ENCODE measurements around the gene PPIL1. TPM values are rescaled to one million over a fixed set of nuclear protein-coding genes. Genes with fewer than 3 reads are reported as not detected.
"Not testable (repeated sequence)": the region's sequence is repeated elsewhere in the genome, so short reads cannot be mapped to it uniquely, and the experiment has no call there.

The PPIL1 gene
- total RNA-seq, 1 experiment from 2014 or later = 43.3 TPM

- no peak for DNase-seq (ENCODE audit: low read depth)
Measured at GRCh38 chr6:36817176-36817817, 57.3 kb downstream of the PPIL1 start.

DNA sequence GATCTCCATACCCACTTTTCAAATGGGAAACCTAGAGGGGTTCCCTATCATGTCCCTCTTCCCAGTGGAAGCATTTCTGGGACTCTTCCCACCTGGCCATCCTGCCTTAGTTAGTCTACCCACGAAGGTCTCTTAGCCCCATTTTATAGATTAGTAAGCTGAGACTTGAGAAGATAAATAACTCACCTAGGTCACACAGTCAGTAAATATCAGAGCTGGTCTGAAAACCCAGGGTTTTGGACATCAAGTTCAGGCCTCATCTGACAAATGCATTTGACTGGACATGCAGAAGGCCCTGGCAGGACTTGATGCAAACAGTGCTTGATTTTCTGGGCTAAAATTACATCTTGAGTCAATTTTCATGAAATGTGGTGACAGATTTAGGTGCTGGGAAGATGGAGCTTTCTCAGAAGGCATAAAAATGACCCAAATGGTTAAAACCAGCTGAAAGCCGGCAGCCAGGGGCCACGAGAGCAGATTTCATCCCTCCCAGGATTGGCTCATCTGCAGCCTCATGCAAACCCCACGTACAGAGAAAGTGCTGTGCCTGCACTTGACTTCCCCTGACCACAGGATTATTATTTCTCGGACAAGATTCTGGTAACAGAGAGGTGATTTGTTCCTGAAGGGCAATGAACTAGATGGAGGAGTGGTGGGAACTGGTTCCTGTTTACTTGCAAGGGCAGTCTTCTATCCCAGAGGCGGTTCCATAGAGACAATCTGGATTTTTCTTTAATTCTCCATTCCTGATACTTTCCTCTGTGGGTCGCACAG, 58.5 kb downstream of the PPIL1 start:
- DNase-seq (ENCODE audit: low read depth) = no peak

GRCh38 chr6:36814249-36814648, 60.4 kb downstream of the PPIL1 start:
- DNase-seq (ENCODE audit: low read depth) = no peak

DNA sequence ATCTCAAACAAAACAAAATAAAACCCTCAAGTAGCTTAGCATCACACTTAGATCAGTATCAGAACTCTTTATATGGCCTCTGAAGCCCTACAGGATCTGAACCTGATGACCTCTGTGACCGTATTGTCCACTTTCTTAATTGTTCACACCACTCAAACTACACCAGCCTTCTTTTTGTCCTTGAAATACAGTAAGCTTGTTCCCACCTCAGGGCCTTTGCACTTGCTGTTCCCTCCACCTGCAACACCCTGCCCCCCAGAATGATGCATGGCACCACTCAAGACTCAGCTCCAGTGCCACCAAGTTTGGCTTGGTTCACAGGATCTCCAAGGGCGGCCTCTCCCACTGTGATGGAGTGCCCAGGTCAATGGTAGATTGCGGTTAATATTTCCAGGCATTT, 61.1 kb downstream of the PPIL1 start:
- no peak for DNase-seq (ENCODE audit: low read depth)

- not testable (repeated sequence) for DNase-seq (ENCODE audit: low read depth)
Measured at GRCh38 chr6:36813047-36813446, 61.6 kb downstream of the PPIL1 start.

- DNase-seq (ENCODE audit: low read depth) = no peak
Measured at GRCh38 chr6:36809941-36810803, 64.4 kb downstream of the PPIL1 start.

DNA sequence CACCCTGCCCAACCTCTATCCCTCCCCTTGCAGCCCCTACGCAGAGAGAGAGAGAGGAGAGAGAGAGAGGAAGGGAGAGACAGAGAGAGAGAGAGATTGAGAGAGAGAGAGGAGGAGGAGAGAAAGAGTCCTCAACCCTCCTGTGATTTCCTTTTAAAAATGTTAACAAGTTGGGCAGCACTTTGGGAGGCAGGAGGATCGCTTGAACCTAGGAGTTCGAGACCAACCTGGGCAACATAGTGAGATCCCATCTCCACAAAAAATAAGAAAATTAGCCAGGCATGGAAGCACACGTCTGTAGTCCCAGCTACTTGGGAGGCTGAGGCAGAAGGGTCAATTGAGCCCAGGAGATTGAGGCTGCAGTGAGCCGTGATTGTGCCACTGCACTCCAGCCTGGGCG, 65.4 kb downstream of the PPIL1 start:
- DNase-seq (ENCODE audit: low read depth) = no peak

DNA sequence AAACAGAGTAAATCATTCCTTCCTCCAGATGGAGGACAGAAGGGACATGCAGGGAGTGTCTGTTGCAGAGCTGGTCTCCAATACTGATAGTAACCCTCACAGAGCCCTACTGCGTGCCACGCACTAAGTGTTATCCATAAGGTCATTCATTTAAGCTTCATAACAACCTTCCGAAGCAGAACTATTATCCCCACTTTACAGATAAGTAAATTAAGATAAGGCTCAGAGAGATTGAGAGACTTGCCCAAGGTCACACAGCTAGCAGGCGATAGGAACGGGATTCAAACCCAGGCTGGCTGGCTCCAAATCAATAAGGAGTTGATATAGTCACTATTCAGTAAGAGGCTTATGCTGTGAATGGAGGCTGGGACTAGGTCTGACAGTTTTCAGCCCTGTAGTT, 66.0 kb downstream of the PPIL1 start:
- no peak for DNase-seq (ENCODE audit: low read depth)

GRCh38 chr6:36807750-36808149, 66.9 kb downstream of the PPIL1 start:
- no peak for DNase-seq (ENCODE audit: low read depth)

DNA sequence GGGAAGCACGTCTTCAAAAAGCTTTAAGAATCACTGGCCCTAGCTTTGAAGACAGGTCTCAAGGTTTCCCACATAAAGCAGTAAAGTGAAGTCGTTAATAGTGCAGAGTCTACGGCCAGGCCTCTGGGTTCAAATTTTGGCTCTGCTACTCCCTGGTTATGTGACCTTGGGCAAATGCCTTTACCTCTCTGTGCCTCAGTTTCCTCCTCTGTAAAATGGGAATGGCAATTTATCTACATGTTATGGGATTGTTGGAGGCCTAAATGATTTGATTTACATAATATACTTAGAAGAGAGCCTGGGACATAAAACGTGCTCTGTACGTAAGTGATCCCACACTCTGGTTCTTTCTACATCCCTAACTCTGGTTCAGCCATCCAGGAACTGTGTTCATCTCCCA, 67.5 kb downstream of the PPIL1 start:
- no peak for DNase-seq (ENCODE audit: low read depth)

GRCh38 chr6:36805917-36806316, 68.7 kb downstream of the PPIL1 start:
- DNase-seq (ENCODE audit: low read depth) = no peak

GRCh38 chr6:36805096-36805797, 69.4 kb downstream of the PPIL1 start:
- no peak for DNase-seq (ENCODE audit: low read depth)

Other genes with a start within 250 kb of the PPIL1 start
- 560 and 669 TPM in 2 replicates for gene CDKN1A, start 196.1 kb downstream of the PPIL1 start, total RNA-seq (2014; rRNA removed)
- gene RAB44, start 177.0 kb downstream of the PPIL1 start, total RNA-seq (2014; rRNA removed) = not detected in 2 replicates
- not detected in 2 replicates for gene CPNE5, start 35.4 kb downstream of the PPIL1 start, total RNA-seq (2014; rRNA removed)
- 43.6 and 44.8 TPM in 2 replicates for gene C6orf89, start 11.1 kb upstream of the PPIL1 start, total RNA-seq (2014; rRNA removed)
- gene PI16, start 79.9 kb upstream of the PPIL1 start, total RNA-seq (2014; rRNA removed) = not detected in 2 replicates
- 224 and 234 TPM in 2 replicates for gene MTCH1, start 111.4 kb upstream of the PPIL1 start, total RNA-seq (2014; rRNA removed)
- gene FGD2, start 130.9 kb upstream of the PPIL1 start, total RNA-seq (2014; rRNA removed) = not detected in 2 replicates